T-helper 1 cell treated with Interleukin-12 subunit alpha and Interleukin-12 subunit beta and Interleukin-4 antibody, amounts not matched to agents 30 ng/mL and 1 ng/mL, for 36 hours (primary cell): Measurements from ENCODE around the gene JPT2. TPM values are rescaled to one million over a fixed set of nuclear protein-coding genes. Genes with fewer than 3 reads are reported as not detected.

Source experiments
- intact Hi-C: fragments of 100-400 bp; cut with micrococcal nuclease; formaldehyde crosslinking; loops from one replicate; pipeline ENCODE4 v1.15.1; 2024
- total RNA-seq: library from RNA; stranded (reverse); gene quantifications from 2 replicates; pipeline ENCODE4 v1.2.3, GENCODE V29; 2022

JPT2 gene
- 66.8 and 68.8 TPM in 2 replicates for total RNA-seq

GRCh38 chr16:1677942-1678499, at the start of gene JPT2:
Gene JPT2, plus strand, starts transcription at chr16:1678279. Its CDS starts 34 bp downstream, at chr16:1678313.
- intact Hi-C loops = loop anchor here (1.0 to 5.0 kb wide), 8 partner anchors 28 to 749 kb away; partner anchors contain the start of genes CCNF, CRAMP1, EME2 and IFT140

- intact Hi-C loops = no loop called here
These were observed 47.4 kb upstream of the JPT2 start for GRCh38 chr16:1630450-1631213.

- intact Hi-C loops = no loop called here
These were observed 46.8 kb upstream of the JPT2 start for GRCh38 chr16:1631230-1631629.

GRCh38 chr16:1631931-1632637, 46.0 kb upstream of the JPT2 start:
- intact Hi-C loops = no loop called here

GRCh38 chr16:1632638-1632970, 45.5 kb upstream of the JPT2 start:
- intact Hi-C loops = no loop called here

GRCh38 chr16:1633310-1633709, 44.8 kb upstream of the JPT2 start:
- intact Hi-C loops = no loop called here

- intact Hi-C loops = no loop called here
These were observed 43.5 kb upstream of the JPT2 start for GRCh38 chr16:1634541-1634940.

GRCh38 chr16:1635070-1635469, 43.0 kb upstream of the JPT2 start:
- intact Hi-C loops = no loop called here

- intact Hi-C loops = no loop called here
These were observed 40.6 kb upstream of the JPT2 start for GRCh38 chr16:1637526-1637925.

GRCh38 chr16:1638757-1639156, 39.3 kb upstream of the JPT2 start:
- intact Hi-C loops = no loop called here

- intact Hi-C loops = no loop called here
These were observed 38.8 kb upstream of the JPT2 start for GRCh38 chr16:1639282-1639681.

- intact Hi-C loops = no loop called here
These were observed 38.2 kb upstream of the JPT2 start for GRCh38 chr16:1639860-1640259.

- intact Hi-C loops = no loop called here
These were observed 37.7 kb upstream of the JPT2 start for GRCh38 chr16:1640261-1640941.

GRCh38 chr16:1641261-1641660, 36.8 kb upstream of the JPT2 start:
- intact Hi-C loops = no loop called here

GRCh38 chr16:1642148-1642547, 35.9 kb upstream of the JPT2 start:
- intact Hi-C loops = no loop called here

GRCh38 chr16:1642753-1643152, 35.3 kb upstream of the JPT2 start:
- intact Hi-C loops = no loop called here

GRCh38 chr16:1643521-1643920, 34.6 kb upstream of the JPT2 start:
- intact Hi-C loops = no loop called here

GRCh38 chr16:1645914-1646525, 32.1 kb upstream of the JPT2 start:
- intact Hi-C loops = loop anchor here (1.0 kb wide), 2 partner anchors 32 to 34 kb away; partner anchors contain the start of genes CRAMP1, IFT140 and JPT2

GRCh38 chr16:1647856-1648255, 30.2 kb upstream of the JPT2 start:
- intact Hi-C loops = no loop called here

GRCh38 chr16:1650131-1650530, 27.9 kb upstream of the JPT2 start:
- intact Hi-C loops = no loop called here
